GM19328 (cell line): ENCODE measurements around the gene GPR137B.
A peak's percentile ranks its signal among the peaks of the same experiment; 100 is the strongest.
"Not testable (repeated sequence)": the region's sequence is repeated elsewhere in the genome, so short reads cannot be mapped to it uniquely, and the experiment has no call there.

ENCODE experiments used
- ATAC-seq: cut with Tn5 transposase; IDR thresholded peaks from one replicate; pipeline ENCODE4 v1.9.1; 2021; ENCODE audit warnings: mild to moderate bottlenecking, moderate library complexity; ENCODE audit not compliant: unreplicated experiment

Gene GPR137B

GRCh38 chr1:236143104-236143948 lies 987 bp downstream of the GPR137B start:
- peak; percentile 29 for ATAC-seq

- no peak for ATAC-seq
These were observed 1.7 kb downstream of the GPR137B start for GRCh38 chr1:236144033-236144432.

- ATAC-seq, result no peak
These were observed 2.3 kb downstream of the GPR137B start for GRCh38 chr1:236144446-236145150.

GRCh38 chr1:236147068-236147467 lies 4.7 kb downstream of the GPR137B start:
- no peak for ATAC-seq

GRCh38 chr1:236147521-236148469 lies 5.5 kb downstream of the GPR137B start:
- no peak for ATAC-seq

DNA sequence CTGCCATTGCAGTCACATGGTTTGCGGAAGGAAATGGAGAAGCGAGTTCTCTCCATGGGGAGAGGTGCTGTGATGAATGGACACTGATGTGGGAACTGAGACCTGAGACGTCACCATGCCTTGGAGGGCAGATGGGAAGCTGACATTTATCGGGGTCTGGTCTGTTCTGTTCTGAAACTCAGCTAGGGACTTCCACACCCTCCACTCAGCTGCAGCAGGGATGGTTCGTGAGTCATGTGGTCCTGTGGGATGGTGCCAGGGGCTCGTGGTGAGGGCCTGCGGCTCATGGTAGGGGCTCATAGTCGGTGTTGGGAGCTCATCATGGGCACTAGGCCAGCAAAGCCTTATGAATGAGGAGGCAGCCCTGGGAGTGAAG lies 6.1 kb downstream of the GPR137B start:
- no peak for ATAC-seq

DNA sequence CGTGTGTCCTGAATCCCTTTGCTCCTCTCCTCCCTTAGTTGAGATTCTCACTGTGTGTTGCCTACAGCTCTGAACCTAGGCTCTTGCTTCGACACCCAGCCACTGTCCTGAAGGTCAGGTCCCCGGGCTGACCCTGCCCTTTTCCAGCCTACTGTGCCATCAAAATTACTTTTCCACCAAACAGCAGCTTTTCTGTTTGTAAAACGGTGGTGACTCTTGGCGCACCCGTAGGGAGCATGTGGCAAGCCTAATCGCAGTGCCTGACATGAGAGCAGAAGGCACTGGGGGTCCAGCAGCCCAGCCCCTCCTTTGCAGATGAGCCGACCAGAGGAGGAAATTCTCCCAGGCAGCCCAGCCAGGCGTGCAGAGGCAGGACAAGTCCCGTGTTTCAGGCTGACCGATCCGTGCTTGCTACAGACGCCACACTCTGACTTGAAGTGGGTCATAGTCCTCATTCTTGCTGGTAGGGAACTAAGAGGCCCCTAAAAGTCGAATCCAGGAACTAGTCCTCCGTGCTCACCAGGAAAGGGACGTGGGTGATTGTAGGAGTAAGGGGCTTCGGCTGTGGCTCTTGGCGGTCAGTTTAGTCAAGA lies 6.8 kb downstream of the GPR137B start:
- no peak for ATAC-seq

DNA sequence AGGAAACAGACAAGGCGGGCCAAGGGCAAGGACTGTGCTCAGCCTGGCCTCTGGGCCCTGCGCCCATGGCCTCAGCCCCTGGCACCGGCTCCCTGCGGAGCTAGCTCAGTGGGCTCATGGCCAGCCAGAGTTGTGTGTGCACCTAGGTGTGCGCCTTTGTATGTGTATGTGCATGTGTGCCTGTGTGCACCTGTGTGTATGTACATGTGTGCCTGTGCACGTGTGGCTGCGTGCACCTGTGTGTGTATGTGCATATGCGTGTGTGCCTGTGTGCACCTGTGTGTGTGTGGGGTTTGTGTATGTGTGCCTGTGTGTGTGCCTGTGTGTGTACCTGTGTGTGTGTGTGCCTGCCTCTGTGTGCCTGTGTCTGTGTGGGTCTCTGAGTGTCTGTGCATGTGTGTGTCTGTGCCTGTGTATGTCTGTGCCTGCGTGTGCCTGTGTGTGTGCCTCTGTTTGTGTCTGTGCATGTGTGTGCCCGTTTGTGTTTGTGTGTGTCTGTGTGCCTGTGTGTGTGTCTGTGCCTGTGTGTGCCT lies 7.4 kb downstream of the GPR137B start:
- ATAC-seq, result no peak

DNA sequence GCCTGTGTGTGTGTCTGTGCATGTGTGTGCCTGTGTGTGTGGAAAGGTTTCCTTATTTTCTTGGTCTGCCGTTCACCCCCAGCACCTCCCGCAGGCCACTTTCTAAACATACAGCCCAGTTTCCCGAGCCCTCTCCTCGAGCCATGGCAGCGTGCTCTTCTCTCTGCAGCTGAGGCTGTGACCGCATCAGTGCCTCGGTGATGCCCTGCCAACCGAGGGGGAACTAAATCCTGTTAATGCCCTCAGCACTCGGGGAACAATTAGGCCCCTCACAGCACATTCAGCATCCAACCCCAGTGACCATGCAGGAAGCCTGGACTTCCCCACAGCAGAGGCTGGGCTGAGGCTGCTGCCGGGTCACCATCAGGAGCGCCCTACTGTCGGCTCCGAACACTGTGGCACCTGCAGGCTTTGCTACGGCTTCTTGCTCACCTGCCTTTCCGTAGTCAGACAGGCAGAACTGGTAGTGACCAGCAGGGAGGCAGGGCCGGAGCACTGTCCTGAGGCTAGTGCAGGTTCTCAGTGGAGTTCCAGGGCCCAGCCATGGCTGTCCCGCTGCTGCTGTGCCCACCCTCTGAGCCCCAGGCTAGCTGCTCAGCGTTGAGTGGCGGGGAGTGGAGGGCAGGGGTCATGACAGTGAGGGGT lies 8.1 kb downstream of the GPR137B start:
- no peak for ATAC-seq

- no peak for ATAC-seq
These were observed 8.6 kb downstream of the GPR137B start for GRCh38 chr1:236150986-236151385.

- no peak for ATAC-seq
These were observed 9.5 kb downstream of the GPR137B start for GRCh38 chr1:236151739-236152424.

GRCh38 chr1:236154126-236154525 lies 11.8 kb downstream of the GPR137B start:
- no peak for ATAC-seq

GRCh38 chr1:236154671-236155398 lies 12.5 kb downstream of the GPR137B start:
- no peak for ATAC-seq

- no peak for ATAC-seq
These were observed 13.0 kb downstream of the GPR137B start for GRCh38 chr1:236155399-236155767.

- no peak for ATAC-seq
These were observed 13.6 kb downstream of the GPR137B start for GRCh38 chr1:236155841-236156503.

DNA sequence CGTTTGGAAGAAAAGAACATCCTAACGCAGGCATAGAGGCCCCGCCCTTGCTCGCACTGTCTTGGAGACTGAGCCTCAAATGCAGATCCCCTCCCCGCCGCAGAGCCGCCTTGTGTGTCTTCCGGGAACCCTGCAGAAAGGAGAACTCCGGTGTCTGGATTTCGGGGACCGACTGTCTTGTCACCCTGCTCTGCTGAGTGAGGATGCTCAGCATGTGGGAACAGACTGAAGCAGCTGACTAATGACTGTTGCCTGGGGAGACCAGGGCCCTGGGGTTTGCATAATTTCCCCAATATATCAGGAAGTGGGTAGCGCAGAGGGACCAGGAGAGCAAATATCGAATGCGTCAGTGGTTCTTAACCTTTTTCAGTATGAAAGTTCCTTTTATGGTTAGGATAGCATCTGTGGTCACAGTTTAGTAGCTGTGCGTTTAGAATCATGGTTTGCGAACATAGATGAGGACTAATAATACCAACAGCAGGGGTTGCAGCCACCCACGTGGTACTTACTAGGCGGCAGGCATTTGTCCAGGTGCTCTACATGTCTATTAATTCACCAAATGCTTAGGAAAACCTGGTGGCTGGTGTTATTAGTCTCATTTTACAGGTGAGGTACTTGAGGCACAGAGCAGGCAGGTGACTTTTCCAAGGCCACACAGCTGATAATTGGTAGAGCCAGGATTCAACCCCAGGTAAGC lies 14.3 kb downstream of the GPR137B start:
- peak; percentile 88 for ATAC-seq

DNA sequence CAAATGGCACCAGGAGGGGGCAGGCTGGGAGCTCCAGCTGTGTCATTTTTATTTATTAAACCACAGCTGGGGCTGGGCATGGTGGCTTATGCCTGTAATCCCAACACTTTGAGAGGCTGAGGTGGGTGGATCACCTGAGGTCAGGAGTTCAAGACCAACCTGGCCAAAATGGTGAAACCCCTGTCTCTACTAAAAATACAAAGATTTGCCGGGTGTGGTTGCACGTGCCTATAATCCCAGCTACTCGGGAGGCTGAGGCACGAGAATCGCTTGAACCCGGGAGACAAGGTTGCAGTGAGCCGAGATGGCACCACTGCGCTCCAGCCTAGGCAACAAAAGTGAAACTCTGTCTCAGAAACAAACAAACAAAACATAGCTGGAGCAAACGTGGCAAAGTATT lies 15.7 kb downstream of the GPR137B start:
- not testable (repeated sequence) for ATAC-seq

- ATAC-seq, result no peak
These were observed 16.4 kb downstream of the GPR137B start for GRCh38 chr1:236158719-236159118.
